Breast epithelium (tissue), 3 donors: ENCODE measurements around the gene IFIT3.

ENCODE experiments used
- CTCF ChIP-seq, 3 donors: fragments of 450-650 bp; IDR thresholded peaks; one replicate each; pipeline ENCODE4 v1.5.1; 2016 to 2017; ENCODE audit warnings: antibody characterized with exemption in 3 of 3, mild to moderate bottlenecking in 3 of 3, moderate library complexity in 3 of 3
- POLR2A ChIP-seq: fragments of 450-650 bp; IDR thresholded peaks from one replicate; pipeline ENCODE4 v1.6.1; 2016; ENCODE audit warnings: antibody characterized with exemption, mild to moderate bottlenecking, moderate library complexity
- POLR2AphosphoS5 ChIP-seq, 3 donors: sonication (generic); formaldehyde crosslinking; IDR thresholded peaks; one replicate each; pipeline ENCODE4 v1.6.1; 2017; ENCODE audit warnings: antibody characterized with exemption in 3 of 3

- TF ChIP-seq CTCF (IDR thresholded peaks at IDR 0.05), result no peak
- TF ChIP-seq POLR2A, result no peak
- peak in 1 of 3 donors; percentile 49 for TF ChIP-seq POLR2AphosphoS5 (IDR thresholded peaks at IDR 0.05)
Observed at GRCh38 chr10:89283936-89284475, 43.8 kb upstream of the IFIT3 start.
